Panc1 (cell line): Measurements from ENCODE around the gene PCDHGC3.

Experiments used
- CTCF ChIP-seq: fragments of 450-650 bp; IDR thresholded peaks from 2 replicates; pipeline ENCODE4 v1.5.1; 2017; ENCODE audit warnings: mild to moderate bottlenecking
- POLR2AphosphoS5 ChIP-seq: IDR thresholded peaks from 2 replicates; pipeline ENCODE4 v1.6.1; 2012; ENCODE audit warnings: mild to moderate bottlenecking, low read depth, low read length, moderate library complexity
- REST ChIP-seq, 2 experiments: IDR thresholded peaks; 2 replicates each; pipeline ENCODE4 v1.6.1; 2011 to 2012; ENCODE audit warnings: low read depth in 2 of 2, control low read depth in 1 of 2, low read length in 1 of 2, mild to moderate bottlenecking in 1 of 2, moderate library complexity in 1 of 2; ENCODE audit not compliant: insufficient read depth in 1 of 2
- SIN3A ChIP-seq: IDR thresholded peaks from 2 replicates; pipeline ENCODE4 v1.6.1; 2012; ENCODE audit warnings: low read depth, mild to moderate bottlenecking, low read length, moderate library complexity, borderline replicate concordance; ENCODE audit not compliant: insufficient read depth
- TCF7L2 ChIP-seq: IDR thresholded peaks from 2 replicates; pipeline ENCODE4 v1.6.1; 2011; ENCODE audit warnings: mild to moderate bottlenecking, low read depth, low read length, inconsistent platforms

- no peak for TF ChIP-seq CTCF
- no peak for TF ChIP-seq POLR2AphosphoS5
- no peak for TF ChIP-seq REST (IDR thresholded peaks at IDR 0.05; ENCODE audit: insufficient read depth in 1 of 2, low read depth in 2 of 2, low read length in 1 of 2)
- TF ChIP-seq TCF7L2 = no peak
- no peak for TF ChIP-seq SIN3A
These were observed 26.0 kb downstream of the PCDHGC3 start for GRCh38 chr5:141501761-141502160.
